Activated gamma-delta T cell (primary cell): ENCODE measurements around the gene HACD3.
"Not testable (repeated sequence)": the region's sequence is repeated elsewhere in the genome, so short reads cannot be mapped to it uniquely, and the experiment has no call there.

Source experiments
- DNase-seq: peaks from one replicate; lab custom pipeline; 2025; lab: John Stamatoyannopoulos, UW

The HACD3 gene

GRCh38 chr15:65549288-65549687 is 19.0 kb downstream of the HACD3 start:
- DNase-seq, result not testable (repeated sequence)

- no peak for DNase-seq
Measured at GRCh38 chr15:65550681-65551098, 20.4 kb downstream of the HACD3 start.

DNA sequence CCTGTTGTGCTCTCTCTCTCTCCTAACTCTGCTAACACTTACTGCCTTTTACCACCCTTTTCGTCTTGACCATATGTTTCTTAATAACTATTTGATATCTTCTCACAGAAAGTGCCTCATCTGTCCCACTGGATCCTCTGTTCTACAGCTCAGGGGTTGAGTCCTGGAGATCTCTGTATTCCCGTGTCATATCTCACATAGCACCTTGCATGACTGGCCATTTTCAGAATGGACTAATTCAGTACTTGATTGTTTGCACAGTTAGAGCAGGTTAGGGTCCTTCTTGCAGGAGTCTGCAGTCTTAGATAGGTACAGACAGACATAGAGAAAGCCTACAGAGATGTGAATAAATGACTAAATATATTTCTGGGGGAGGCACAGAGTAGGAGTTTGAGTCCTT is 20.9 kb downstream of the HACD3 start:
- DNase-seq, result no peak

DNA sequence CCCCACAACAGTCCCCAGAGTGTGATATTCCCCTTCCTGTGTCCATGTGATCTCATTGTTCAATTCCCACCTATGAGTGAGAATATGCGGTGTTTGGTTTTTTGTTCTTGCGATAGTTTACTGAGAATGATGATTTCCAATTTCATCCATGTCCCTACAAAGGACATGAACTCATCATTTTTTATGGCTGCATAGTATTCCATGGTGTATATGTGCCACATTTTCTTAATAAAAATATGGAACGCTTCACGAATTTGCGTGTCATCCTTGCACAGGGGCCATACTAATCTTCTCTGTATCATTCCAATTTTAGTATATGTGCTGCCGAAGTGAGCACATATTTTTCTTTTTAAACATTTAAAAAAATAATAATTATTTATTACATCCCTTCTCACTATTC is 22.6 kb downstream of the HACD3 start:
- not testable (repeated sequence) for DNase-seq

GRCh38 chr15:65553691-65554090 is 23.4 kb downstream of the HACD3 start:
- no peak for DNase-seq

GRCh38 chr15:65556622-65557021 is 26.4 kb downstream of the HACD3 start:
- no peak for DNase-seq

GRCh38 chr15:65558336-65558735 is 28.1 kb downstream of the HACD3 start:
- no peak for DNase-seq

DNA sequence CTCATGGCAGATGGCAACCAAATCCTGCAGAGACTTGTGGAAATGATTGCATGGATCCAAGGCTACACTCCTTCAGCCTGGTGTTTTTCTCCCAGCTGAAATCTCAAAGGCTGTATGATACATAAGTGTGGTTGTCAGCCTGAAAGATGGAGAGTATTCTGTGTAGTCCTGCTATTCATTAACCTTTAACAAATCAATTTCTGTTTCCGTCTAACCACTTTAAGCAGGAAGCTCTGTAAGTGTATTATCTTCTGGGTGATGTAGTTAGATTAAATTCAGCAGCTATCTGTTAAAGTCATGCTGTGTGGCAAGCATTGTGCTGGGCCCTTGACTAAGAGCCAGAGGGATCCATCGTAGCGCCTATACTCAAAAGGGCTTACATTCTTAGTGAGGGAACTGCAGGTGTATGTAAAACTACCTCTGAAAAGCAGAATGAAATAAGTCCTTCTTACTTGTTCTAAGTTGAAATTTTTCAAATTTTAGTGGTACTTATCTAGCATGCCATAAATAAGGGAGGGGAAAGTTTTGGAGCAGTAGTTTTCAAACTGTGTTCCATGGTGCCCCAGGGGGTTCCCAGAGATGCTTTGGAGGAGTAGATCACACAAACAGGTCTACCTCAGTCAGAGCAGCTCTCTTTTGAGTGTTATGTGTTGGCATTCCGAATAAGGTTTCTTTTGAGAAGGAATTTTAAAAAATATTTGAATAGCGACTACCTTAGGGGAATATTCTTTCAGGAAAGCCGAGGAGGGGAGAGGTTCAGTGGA is 28.9 kb downstream of the HACD3 start:
- DNase-seq, result no peak

DNA sequence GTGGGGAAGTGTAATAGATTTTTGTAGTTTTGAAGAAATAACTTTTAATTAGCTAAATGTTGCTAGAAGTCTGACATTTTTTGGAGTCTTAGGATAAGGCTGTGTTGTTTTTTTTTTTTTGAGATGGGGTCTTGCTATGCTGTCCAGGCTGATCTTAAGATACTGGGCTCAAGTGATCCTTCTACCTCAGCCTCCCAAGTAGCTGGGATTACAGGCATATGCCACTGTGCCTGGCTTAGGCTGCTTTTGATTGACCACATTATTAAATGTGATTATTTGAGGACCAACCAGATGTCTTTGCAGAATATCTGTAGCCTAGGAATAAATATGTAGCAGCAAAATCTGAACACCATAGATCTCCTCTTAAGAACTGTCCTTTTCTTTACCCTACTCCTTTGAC is 29.7 kb downstream of the HACD3 start:
- no peak for DNase-seq

DNA sequence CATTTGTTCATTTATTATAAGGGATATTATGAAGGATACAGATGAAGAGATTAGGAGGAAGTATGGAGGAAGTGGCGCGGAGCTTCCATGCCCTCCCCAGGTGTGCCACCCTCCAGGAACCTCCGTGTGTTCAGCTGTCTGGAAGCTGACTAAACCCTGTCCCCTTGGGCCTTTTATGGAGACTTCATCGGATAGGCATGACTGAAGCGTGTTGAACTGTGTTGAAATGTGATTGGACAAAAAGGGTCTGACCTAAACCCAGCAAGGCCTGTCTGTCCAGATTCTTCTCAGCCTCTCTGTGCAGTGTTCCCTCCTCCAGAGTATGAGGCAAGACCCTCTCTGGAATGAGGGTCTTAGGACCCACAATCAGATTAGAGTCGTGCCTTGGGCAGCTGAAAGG is 31.7 kb downstream of the HACD3 start:
- DNase-seq, result no peak

DNA sequence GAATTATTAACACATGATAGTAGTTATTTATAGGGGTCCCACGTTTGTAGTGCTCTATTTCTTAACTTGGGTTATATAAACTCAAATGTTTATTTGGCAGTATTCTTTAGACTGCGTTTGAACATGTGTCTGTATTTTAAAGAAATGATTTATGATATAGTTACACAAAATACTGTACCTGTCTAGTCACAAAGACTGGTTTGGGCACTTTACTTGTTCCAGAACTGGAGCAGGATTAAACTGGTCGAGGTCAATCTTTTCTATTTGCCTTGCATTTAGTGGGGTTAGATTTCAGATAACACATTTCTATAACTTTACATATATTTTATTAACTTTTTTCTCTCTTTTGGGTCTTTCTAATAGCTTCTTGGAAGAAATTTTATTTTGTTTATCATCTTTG is 39.5 kb downstream of the HACD3 start:
- DNase-seq, result no peak

- DNase-seq, result no peak
Measured at GRCh38 chr15:65571971-65572370, 41.7 kb downstream of the HACD3 start.

- no peak for DNase-seq
Measured at GRCh38 chr15:65576664-65577063, 46.4 kb downstream of the HACD3 start.

DNA sequence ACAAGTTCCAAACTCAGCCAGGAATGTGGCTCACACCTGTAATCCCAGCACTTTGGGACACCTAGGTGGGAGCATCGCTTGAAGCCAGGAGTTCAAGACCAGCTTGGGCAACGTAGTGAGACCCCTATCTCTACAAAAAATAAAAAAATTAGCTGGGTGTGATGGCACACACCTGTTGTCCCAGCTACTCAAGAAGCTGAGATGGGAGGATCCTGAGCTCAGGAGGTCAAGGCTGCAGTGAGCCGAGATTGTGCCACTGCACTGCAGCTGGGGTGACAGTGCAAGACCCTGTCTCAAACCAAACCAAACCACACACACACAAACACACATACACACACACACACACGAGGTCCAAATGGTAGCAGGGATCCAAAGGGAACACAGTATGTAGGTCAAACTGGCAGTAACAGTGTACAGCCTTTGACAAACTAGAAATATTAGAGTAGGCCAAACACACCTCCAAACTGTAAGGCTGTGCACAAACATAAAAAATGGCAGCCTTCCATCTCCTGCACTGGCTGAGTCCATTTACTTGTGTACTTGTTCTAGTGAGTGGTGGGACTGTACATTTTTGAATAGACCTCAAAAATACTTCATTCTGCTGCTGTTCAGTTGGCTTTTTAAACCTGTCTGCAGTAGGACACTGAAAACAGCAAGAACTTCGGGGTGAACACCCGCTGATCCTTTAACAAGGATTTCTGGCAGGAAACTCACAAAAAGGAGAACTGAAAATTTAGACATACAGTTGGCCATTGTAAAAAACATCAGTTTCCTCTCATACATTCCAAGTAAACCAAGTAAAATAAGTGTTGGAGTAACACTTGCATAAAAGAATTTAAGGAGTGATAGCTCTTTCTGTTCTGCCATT is 47.1 kb downstream of the HACD3 start:
- DNase-seq, result no peak

DNA sequence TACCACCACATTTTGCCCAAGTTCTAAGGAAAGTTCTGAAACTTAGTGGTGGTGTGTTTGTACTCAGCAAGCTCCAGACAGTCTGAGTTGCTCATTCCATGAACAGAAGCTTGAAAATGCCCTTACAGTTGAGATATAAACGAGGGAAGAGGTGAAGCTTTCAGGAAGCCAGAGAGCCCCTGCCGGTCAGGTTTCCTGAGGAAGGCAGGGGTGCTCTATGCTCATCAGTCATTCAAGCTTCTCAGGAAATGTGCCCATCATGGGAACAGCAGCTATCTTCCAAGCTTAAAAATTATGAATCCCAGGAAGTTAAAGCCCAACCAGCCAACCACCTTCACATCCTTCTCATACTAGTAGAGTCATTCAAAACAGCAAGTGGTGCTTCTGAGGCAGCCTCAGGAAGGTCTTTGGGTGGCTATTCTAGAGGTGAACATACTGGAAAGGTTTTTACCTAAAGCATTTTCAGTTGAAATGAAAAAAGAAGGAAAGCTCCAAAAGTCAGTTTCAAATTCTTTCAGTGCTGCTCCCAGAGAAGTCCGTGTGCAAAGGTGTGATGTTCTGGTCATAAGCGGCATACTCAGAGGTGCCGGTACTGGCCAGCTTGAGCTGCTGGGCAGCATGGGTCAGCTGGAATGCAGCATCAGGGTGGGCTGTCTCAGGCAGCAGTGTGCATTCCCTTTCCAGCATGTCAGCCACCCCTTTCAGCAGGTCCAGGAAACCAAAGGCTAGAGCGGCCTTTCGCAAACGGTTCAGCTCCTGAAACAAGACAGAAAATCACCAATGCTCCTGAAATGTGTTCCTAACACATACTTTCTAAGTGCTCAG is 48.9 kb downstream of the HACD3 start:
- no peak for DNase-seq

DNA sequence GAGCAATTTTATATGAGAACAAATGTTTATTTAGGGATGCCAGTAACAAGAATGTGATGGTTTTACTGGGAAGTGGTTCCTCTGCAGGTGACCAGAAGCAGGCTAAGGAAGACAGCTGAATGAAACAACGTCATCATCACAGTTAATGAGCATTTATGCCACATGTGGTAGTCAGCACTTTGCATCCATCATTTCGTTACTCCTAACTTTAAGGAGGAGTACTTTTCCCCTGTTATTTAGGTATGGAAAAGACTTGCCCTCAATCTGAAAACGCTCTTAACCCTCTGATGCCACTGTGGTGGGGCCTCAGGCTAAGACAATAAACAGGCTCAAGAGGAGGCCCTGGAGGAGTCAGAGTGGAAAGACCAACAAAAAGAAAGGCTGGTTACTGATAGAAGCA is 49.5 kb downstream of the HACD3 start:
- no peak for DNase-seq

- DNase-seq, result no peak
Measured at GRCh38 chr15:65580287-65580686, 50.0 kb downstream of the HACD3 start.

GRCh38 chr15:65583701-65584100 is 53.4 kb downstream of the HACD3 start:
- DNase-seq, result no peak

DNA sequence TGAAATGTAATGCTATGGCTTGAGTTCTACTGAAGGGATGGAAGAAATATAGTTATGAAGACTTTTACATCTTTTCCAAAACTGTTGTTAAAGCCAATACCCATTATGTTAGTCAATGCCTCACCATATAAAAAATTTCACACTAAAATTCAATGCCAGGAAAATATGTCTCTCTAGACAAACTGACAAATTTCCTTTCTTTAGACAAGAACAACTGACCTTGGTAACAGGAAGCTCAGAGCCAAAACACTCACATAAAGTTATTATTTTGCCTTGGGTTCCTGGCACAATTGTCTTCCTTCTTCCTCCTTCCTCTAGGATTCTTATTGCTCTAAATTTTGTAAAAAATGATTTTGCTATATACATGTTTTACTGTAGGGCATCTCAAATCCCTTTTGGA is 54.0 kb downstream of the HACD3 start:
- DNase-seq, result no peak

DNA sequence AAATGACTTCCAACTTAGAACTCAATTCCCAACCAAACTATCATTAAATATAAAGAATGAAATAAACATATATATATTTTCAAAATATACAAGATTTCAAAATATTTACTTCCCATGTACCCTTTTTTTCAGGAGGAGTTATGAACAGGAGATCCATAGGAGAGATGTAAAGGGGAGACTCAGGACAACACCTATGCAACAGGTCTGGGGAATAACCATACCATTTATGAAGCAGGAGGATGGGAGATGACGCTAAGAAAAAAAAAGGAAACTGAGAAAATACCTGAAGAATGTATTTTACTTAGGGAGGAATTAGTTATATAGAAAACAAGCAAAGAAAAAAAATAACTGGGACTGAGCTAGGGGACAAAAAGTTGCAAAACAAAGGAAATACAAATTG is 56.8 kb downstream of the HACD3 start:
- DNase-seq, result no peak

DNA sequence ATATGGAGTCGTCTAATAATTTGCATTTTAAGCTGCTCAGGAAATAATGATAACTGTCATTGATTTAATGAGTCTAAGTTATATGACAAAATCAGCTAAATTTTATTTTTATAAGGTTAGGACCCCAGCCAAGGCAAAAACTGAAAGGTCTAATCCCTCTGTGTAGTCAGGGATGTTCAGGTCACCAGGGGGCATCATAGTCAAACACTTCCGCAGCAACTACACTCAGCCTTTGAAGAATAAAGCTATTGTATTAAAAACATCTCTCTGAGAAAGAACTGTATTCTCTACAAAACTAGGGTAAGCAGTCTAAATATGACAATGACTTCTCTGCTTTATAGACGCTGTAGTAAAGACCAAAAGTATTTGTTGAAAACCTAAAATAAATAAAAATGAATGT is 65.7 kb downstream of the HACD3 start:
- no peak for DNase-seq

DNA sequence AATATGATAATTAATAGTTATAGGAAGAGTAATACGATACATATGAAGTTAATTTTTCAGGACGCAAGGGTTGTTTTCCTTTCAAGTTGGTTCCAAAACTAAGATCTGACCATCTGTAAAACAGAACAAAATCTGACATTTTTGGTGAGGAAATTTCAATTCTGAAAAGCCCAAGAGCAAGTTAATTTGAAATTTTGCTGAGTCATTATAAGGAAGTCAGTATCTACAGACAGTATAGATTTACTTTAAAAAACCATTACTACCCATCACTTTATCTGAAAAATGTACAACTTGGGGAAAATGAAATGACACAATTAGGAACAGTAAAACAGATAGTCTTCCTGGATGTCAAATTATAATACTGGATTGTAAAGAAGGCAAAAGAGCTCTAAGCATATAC is 68.2 kb downstream of the HACD3 start:
- no peak for DNase-seq
